ENCODE data around the gene RABL6.
"Not testable (repeated sequence)": the region's sequence is repeated elsewhere in the genome, so short reads cannot be mapped to it uniquely, and the experiment has no call there.

RABL6 gene

DNA sequence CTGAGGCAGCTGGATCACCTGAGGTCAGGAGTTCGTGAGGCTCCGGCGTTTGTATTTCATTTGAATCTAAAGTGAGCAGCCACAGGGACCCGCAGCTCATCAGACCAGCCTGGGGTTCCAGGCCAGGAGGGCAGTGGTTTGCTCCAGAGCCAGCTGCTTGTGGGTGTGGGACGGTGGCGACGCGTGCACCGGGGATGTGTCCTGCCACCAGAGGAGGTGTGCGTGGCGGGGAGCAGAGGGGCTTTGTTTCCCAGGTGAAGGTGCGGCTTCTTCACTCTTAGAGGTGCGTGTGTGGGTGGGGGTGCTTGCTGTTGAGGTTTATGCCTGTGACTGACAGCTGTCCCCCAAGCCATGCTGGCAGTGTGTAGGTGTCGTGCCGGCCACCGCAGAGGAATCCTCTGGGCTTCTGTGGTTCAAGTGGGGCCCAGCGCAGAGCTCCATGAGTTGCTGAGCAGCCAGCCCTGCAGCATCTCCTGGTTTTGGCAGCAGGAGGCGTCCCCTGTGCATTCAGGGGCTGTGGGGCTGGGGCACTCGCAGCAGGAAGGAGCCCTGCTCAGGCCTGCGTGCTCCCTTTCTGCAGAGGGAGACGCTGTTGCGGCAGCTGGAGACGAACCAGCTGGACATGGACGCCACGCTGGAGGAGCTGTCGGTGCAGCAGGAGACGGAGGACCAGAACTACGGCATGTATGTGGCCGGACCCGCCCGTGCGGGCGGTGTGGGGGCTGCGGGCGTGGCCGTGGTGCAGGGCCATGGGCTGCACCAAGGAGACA is 27.6 kb downstream of the RABL6 start:
- TF ChIP-seq EZH2 (IDR thresholded peaks at IDR 0.05) (no peak), POLR2AphosphoS5 (IDR thresholded peaks at IDR 0.05; ENCODE audit: borderline replicate concordance, low read depth, low read length) (peak; percentile 32; the same call in 1 of the 2 replicates)
- Histone ChIP-seq H3K27ac (no peak overlapping the region), H3K9ac (ENCODE audit: insufficient read length) (no peak overlapping the region), H3K4me3 (no peak overlapping the region), H3K36me3 (ENCODE audit: insufficient read depth, low read length) (peaks cover 17% of the 10 kb centered on the region; the same call in 1 of the 2 replicates), H3K9me3 (ENCODE audit: low read depth, low read length) (no peaks in the 10 kb centered on the region)
- no peak for DNase-seq (ENCODE audit: low read depth, low spot score)

DNA sequence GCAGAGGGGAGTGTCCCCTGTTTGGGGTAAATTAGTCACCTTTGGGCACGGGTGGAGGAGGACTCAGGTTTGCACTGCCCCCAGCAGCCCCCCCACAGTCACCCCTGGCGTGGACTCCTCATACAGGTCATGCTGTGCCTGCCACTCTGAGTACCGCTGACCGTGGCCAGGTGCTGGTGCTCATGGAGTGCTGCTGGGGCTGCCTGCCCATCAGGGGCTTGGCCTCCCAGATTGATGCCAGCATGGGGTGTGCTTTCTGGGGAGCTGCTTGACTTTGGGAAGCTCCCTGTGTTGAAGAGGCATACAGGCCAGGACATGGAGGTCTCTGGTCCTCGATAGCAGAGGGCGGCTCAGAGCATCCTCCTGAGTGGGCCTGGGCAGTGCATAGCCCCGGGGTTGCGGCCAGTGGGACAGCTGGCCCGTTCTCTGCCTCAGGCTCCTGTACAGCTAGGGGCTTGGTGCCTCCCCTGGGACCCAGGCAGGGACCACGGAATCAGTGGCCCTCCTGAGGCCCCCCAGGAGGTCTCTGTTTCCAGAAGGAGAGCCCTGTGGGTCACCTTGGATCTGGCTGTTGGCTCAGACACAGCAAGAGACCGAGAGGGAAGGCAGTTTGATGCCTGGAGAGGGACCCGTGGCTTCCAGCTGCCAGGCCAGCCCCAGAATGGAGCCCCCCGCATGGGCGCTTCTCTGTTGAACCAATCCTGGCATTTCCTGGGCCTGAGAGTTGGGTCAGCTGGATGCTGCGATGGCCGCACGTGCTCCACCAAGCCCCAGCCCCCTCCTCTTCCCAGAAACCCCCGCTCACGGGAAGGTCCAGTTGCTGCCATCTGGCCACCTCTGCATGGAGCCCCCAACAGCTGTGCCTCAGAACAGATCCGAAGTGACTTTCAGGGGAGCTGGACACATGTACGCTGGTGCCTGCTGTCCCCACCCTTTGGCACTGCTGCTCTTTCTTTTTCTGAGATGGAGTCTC is 28.5 kb downstream of the RABL6 start:
- DNase-seq (ENCODE audit: low read depth, low spot score): no peak
- Histone ChIP-seq H3K4me3 (no peak overlapping the region), H3K27ac (no peak overlapping the region), H3K9me3 (ENCODE audit: low read depth, low read length) (no peaks in the 10 kb centered on the region), H3K36me3 (ENCODE audit: insufficient read depth, low read length) (peaks cover 9% of the 10 kb centered on the region; the same call in 1 of the 2 replicates), H3K9ac (ENCODE audit: insufficient read length) (no peak overlapping the region)
- no peak for TF ChIP-seq EZH2 (IDR thresholded peaks at IDR 0.05)
- no peak for TF ChIP-seq POLR2AphosphoS5 (IDR thresholded peaks at IDR 0.05; ENCODE audit: borderline replicate concordance, low read depth, low read length)
- TF ChIP-seq FOXP2 (optimal IDR thresholded peaks at IDR 0.05; ENCODE audit: control extremely low read depth, extremely low read length, insufficient read depth): no peak

DNA sequence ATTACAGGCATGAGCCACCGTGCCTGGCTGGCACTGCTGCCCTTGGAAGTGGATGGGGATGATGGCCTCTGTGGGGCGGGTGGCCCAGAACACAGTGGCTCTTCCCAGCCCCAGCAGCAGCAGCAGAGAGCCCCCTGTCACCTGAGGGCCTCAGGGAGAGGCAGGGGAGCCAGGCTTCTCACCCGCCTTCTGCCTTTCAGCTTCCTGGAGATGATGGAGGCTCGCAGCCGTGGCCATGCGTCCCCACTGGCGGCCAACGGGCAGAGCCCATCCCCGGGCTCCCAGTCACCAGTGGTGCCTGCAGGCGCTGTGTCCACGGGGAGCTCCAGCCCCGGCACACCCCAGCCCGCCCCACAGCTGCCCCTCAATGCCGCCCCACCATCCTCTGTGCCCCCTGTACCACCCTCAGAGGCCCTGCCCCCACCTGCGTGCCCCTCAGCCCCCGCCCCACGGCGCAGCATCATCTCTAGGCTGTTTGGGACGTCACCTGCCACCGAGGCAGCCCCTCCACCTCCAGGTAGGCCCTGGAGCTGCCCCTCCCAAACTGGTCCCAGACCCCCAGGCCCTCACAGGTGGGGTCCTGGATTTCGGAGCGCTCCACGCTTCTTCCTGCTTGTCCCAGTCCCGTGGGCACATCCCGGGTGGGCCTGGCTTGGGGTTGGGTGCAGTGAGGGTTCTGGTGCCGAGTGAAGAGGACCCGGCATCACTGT is 29.6 kb downstream of the RABL6 start:
- Histone ChIP-seq H3K27ac (no peak overlapping the region), H3K9me3 (ENCODE audit: low read depth, low read length) (no peaks in the 10 kb centered on the region), H3K4me3 (no peak overlapping the region), H3K9ac (ENCODE audit: insufficient read length) (no peak overlapping the region), H3K36me3 (ENCODE audit: insufficient read depth, low read length) (peaks cover 3% of the 10 kb centered on the region; the same call in 1 of the 2 replicates)
- no peak for DNase-seq (ENCODE audit: low read depth, low spot score)
- TF ChIP-seq EZH2 (IDR thresholded peaks at IDR 0.05): no peak
- no peak for TF ChIP-seq FOXP2 (optimal IDR thresholded peaks at IDR 0.05; ENCODE audit: control extremely low read depth, extremely low read length, insufficient read depth)
- TF ChIP-seq POLR2AphosphoS5 (IDR thresholded peaks at IDR 0.05; ENCODE audit: borderline replicate concordance, low read depth, low read length): no peak

DNA sequence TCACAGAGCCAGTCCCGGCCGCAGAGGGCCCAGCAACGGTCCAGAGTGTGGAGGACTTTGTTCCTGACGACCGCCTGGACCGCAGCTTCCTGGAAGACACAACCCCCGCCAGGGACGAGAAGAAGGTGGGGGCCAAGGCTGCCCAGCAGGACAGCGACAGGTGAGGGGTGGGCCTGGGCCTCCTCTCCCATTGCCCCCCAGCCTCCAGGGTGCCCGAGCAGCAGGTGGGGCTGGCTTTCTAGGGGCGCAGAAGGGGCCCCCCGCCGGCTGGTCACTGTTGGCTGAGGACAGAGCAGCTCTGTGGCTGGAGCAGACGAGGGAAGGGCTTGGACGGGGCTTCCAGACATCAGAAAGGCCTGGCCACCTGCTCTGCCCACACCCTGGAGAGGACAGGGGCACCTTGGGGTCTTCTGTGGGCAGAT is 30.1 kb downstream of the RABL6 start:
- DNase-seq (ENCODE audit: low read depth, low spot score); H3K27ac ChIP-seq; H3K36me3 ChIP-seq (ENCODE audit: insufficient read depth, low read length); H3K9ac ChIP-seq (ENCODE audit: insufficient read length); H3K9me3 ChIP-seq (ENCODE audit: low read depth, low read length); H3K4me3 ChIP-seq: not testable (repeated sequence)
- TF ChIP-seq POLR2AphosphoS5 (IDR thresholded peaks at IDR 0.05; ENCODE audit: borderline replicate concordance, low read depth, low read length): peak; percentile 7; the same call in 1 of the 2 replicates

DNA sequence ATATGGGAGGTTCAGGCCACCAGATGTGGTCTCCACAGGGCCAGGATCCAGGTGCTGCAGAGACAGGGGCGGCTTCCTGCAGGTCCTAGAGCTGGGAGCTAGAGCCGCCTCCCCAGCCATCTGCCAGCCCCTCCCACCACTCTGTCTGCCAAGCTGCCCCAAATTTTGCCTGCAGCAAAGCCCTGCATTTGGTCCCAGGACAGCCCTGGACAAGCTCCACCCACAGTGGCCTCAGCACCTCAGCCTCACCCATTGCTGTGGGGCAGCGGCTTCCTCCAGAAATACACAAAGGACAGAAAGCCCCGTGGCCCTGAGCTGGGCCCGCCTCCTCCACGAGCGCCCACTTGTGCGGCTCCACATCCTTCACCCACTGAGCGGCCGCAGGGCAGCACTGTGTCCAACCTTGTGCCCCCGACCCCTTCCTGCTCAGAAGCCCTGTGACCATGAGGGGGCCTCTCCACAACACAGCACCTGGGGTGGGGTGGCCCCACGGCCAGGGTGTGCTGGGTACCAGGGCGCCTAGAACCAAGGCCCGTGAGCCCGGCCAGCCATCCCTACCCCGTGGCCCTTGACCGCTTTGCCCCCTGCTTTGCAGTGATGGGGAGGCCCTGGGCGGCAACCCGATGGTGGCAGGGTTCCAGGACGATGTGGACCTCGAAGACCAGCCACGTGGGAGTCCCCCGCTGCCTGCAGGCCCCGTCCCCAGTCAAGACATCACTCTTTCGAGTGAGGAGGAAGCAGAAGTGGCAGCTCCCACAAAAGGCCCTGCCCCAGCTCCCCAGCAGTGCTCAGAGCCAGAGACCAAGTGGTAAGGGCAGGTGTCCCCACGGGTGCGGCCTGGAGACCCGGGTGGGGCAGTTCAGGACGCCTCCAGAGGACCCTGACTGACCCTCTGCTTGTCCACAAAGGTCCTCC is 30.8 kb downstream of the RABL6 start:
- H3K4me3 ChIP-seq: no peak overlapping the region
- no peak overlapping the region for H3K27ac ChIP-seq
- no peak overlapping the region for H3K9ac ChIP-seq (ENCODE audit: insufficient read length)
- no peaks in the 10 kb centered on the region; the same call in 1 of the 2 replicates for H3K36me3 ChIP-seq (ENCODE audit: insufficient read depth, low read length)
- DNase-seq (ENCODE audit: low read depth, low spot score): no peak
- H3K9me3 ChIP-seq (ENCODE audit: low read depth, low read length): no peaks in the 10 kb centered on the region
- TF ChIP-seq POLR2AphosphoS5 (IDR thresholded peaks at IDR 0.05; ENCODE audit: borderline replicate concordance, low read depth, low read length) (no peak), EZH2 (IDR thresholded peaks at IDR 0.05) (no peak), FOXP2 (optimal IDR thresholded peaks at IDR 0.05; ENCODE audit: control extremely low read depth, extremely low read length, insufficient read depth) (no peak)

DNA sequence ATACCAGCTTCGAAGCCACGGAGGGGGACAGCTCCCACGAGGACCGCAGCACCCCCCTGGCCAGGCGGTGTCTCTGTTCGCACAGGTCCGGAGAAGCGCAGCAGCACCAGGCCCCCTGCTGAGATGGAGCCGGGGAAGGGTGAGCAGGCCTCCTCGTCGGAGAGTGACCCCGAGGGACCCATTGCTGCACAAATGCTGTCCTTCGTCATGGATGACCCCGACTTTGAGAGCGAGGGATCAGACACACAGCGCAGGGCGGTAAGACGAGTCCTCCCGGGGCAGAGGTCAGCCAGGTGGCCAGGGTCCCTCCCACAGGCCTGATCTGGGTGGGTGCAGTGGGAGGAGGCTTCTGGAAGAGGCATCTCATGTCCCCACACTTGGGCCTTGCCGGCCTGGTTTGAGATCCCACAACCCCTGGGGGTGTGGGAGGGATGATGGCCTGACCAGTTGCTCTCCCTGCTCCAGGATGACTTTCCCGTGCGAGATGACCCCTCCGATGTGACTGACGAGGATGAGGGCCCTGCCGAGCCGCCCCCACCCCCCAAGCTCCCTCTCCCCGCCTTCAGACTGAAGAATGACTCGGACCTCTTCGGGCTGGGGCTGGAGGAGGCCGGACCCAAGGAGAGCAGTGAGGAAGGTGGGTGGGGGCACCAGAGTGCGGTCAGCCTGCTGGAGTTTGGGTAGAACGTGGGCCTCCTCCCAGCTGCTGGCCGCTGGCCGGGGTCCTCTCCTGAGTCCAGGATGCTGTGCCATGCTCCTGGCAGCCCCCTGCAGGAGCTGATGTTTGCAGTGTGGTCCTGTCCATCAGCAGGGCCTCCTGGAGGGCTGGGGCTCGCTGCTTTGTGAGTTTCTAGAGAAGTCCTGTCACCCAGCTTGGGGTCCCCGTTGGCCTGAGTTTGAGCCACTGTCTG is 31.7 kb downstream of the RABL6 start:
- no peaks in the 10 kb centered on the region for H3K9me3 ChIP-seq (ENCODE audit: low read depth, low read length)
- H3K36me3 ChIP-seq (ENCODE audit: insufficient read depth, low read length): no peaks in the 10 kb centered on the region; the same call in 1 of the 2 replicates
- peak overlapping the region; percentile 79; the same call in 1 of the 2 replicates for H3K27ac ChIP-seq

More for the DNA sequence above, 31.7 kb downstream of the RABL6 start:
- H3K9ac ChIP-seq (ENCODE audit: insufficient read length): no peak overlapping the region
- DNase-seq (ENCODE audit: low read depth, low spot score): no peak
- no peak overlapping the region for H3K4me3 ChIP-seq
- TF ChIP-seq EZH2 (IDR thresholded peaks at IDR 0.05): no peak

Measured in SK-N-MC (cell line).